Measurements from ENCODE around the gene APOL1. TPM values are rescaled to one million over a fixed set of nuclear protein-coding genes. Genes with fewer than 3 reads are reported as not detected.
"Not testable (repeated sequence)": the region's sequence is repeated elsewhere in the genome, so short reads cannot be mapped to it uniquely, and the experiment has no call there.

Gene APOL1
- total RNA-seq, 1 donor: 38.7 TPM

DNA sequence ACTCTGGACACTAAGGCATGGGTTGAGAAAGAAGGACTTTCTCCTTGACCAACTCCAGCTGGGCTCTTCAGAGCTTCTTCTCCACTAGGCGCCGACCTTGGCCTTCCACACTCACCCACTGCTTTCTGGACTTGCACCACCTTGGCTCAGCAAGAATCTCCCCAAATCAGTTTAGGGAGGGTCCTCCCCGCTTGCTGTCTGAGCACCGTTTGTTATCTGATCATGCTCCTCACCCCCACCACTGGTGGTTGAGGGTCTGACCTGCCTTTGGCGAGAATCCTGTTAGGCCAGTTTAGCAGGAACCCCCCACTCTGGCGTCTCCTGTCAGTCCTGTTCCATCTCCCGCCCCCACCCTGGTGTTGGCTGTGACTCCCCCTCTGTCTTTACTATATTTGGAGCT lies 24.0 kb upstream of the APOL1 start:
- Histone ChIP-seq H3K79me2 (ENCODE audit: insufficient read depth, low read length) (no peaks in the 10 kb centered on the region), H3K27ac (ENCODE audit: low read depth, low read length) (no peak overlapping the region), H3K4me2 (ENCODE audit: insufficient read depth, low read length) (no peak overlapping the region), H3K9me3 (ENCODE audit: low read depth, low read length) (no peaks in the 10 kb centered on the region), H3K4me1 (ENCODE audit: insufficient read depth, low read length) (no peaks in the 10 kb centered on the region), H2AFZ (ENCODE audit: low read length) (no peak overlapping the region), H3K36me3 (ENCODE audit: insufficient read depth, low read length) (peaks cover 50% of the 10 kb centered on the region), H3K4me3 (ENCODE audit: insufficient read depth, low read length) (no peak overlapping the region), H3K27me3 (ENCODE audit: insufficient read depth, low read length) (no peaks in the 10 kb centered on the region), H4K20me1 (ENCODE audit: insufficient read depth, low read length) (no peaks in the 10 kb centered on the region)
- TF ChIP-seq, protein P1, sequence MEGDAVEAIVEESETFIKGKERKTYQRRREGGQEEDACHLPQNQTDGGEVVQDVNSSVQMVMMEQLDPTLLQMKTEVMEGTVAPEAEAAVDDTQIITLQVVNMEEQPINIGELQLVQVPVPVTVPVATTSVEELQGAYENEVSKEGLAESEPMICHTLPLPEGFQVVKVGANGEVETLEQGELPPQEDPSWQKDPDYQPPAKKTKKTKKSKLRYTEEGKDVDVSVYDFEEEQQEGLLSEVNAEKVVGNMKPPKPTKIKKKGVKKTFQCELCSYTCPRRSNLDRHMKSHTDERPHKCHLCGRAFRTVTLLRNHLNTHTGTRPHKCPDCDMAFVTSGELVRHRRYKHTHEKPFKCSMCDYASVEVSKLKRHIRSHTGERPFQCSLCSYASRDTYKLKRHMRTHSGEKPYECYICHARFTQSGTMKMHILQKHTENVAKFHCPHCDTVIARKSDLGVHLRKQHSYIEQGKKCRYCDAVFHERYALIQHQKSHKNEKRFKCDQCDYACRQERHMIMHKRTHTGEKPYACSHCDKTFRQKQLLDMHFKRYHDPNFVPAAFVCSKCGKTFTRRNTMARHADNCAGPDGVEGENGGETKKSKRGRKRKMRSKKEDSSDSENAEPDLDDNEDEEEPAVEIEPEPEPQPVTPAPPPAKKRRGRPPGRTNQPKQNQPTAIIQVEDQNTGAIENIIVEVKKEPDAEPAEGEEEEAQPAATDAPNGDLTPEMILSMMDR (IDR thresholded peaks at IDR 0.05; ENCODE audit: extremely low read depth, low read depth, low read length): no peak
- no peak for DNase-seq (ENCODE audit: insufficient read length, low spot score, missing footprints)

DNA sequence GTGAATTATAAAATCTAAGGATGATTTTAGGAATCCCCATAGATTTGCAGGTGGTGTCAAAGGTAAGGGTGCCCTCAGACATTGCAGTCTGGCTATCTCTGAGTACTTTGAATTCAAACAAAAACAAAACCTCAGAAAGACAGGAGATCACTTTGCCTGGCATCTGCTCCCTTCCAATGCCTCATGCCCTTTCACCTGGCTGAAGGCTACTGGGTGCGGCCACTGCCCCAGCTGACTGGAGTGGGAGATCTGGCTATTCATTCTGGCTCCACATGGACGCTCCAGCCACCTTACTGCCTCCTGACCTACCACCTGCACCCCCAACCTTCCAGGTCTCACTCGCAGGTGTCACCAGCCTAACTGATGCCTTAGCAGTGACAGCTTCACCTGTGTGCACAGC lies 23.3 kb upstream of the APOL1 start:
- H3K79me2 ChIP-seq (ENCODE audit: insufficient read depth, low read length); H3K27me3 ChIP-seq (ENCODE audit: insufficient read depth, low read length); H3K27ac ChIP-seq (ENCODE audit: low read depth, low read length); H3K4me2 ChIP-seq (ENCODE audit: insufficient read depth, low read length); H3K9me3 ChIP-seq (ENCODE audit: low read depth, low read length); H4K20me1 ChIP-seq (ENCODE audit: insufficient read depth, low read length); DNase-seq (ENCODE audit: insufficient read length, low spot score, missing footprints); H3K4me1 ChIP-seq (ENCODE audit: insufficient read depth, low read length); H2AFZ ChIP-seq (ENCODE audit: low read length); H3K4me3 ChIP-seq (ENCODE audit: insufficient read depth, low read length): not testable (repeated sequence)
- peaks cover 50% of the 10 kb centered on the region for H3K36me3 ChIP-seq (ENCODE audit: insufficient read depth, low read length)

GRCh38 chr22:36231051-36231450 lies 21.9 kb upstream of the APOL1 start:
- not testable (repeated sequence) for H2AFZ ChIP-seq (ENCODE audit: low read length); H3K4me1 ChIP-seq (ENCODE audit: insufficient read depth, low read length); H3K4me2 ChIP-seq (ENCODE audit: insufficient read depth, low read length); H3K27ac ChIP-seq (ENCODE audit: low read depth, low read length); DNase-seq (ENCODE audit: insufficient read length, low spot score, missing footprints); H4K20me1 ChIP-seq (ENCODE audit: insufficient read depth, low read length); H3K27me3 ChIP-seq (ENCODE audit: insufficient read depth, low read length); H3K9me3 ChIP-seq (ENCODE audit: low read depth, low read length); H3K4me3 ChIP-seq (ENCODE audit: insufficient read depth, low read length)
- Histone ChIP-seq H3K36me3 (ENCODE audit: insufficient read depth, low read length) (peaks cover 56% of the 10 kb centered on the region), H3K79me2 (ENCODE audit: insufficient read depth, low read length) (peaks cover 11% of the 10 kb centered on the region)

- Histone ChIP-seq H3K27me3 (ENCODE audit: insufficient read depth, low read length) (no peaks in the 10 kb centered on the region), H3K36me3 (ENCODE audit: insufficient read depth, low read length) (peaks cover 56% of the 10 kb centered on the region), H3K9me3 (ENCODE audit: low read depth, low read length) (no peaks in the 10 kb centered on the region), H3K4me2 (ENCODE audit: insufficient read depth, low read length) (no peak overlapping the region), H3K27ac (ENCODE audit: low read depth, low read length) (no peak overlapping the region), H3K4me1 (ENCODE audit: insufficient read depth, low read length) (peaks cover 10% of the 10 kb centered on the region), H3K4me3 (ENCODE audit: insufficient read depth, low read length) (no peak overlapping the region), H3K79me2 (ENCODE audit: insufficient read depth, low read length) (peaks cover 30% of the 10 kb centered on the region), H2AFZ (ENCODE audit: low read length) (no peak overlapping the region), H4K20me1 (ENCODE audit: insufficient read depth, low read length) (peaks cover 18% of the 10 kb centered on the region)
- DNase-seq (ENCODE audit: insufficient read length, low spot score, missing footprints): no peak
- TF ChIP-seq, protein P1 (IDR thresholded peaks at IDR 0.05; ENCODE audit: extremely low read depth, low read depth, low read length): no peak
Measured at GRCh38 chr22:36232715-36233401, 20.1 kb upstream of the APOL1 start.

DNA sequence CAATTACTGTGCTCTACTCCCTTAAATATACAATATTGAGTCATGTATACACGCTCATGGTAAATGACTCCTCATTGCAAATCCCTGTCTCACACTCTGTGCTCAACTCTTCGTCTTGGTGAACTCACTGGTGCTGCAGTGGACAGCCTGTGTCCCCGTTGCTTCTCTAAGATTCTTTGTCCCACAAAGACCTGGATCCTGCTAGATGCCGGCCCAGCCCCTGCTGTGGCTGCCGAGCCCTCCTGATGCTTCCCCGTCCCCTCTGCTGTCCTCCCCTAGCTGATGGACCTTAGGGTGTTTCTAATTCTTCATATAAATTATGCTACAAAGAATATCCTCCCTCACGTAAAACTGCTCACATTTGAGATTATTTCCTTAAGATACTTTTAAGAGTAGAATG lies 19.1 kb upstream of the APOL1 start:
- Histone ChIP-seq H3K27ac (ENCODE audit: low read depth, low read length) (no peak overlapping the region), H3K4me3 (ENCODE audit: insufficient read depth, low read length) (no peak overlapping the region), H3K27me3 (ENCODE audit: insufficient read depth, low read length) (no peaks in the 10 kb centered on the region), H3K79me2 (ENCODE audit: insufficient read depth, low read length) (peaks cover 39% of the 10 kb centered on the region), H2AFZ (ENCODE audit: low read length) (no peak overlapping the region), H3K4me1 (ENCODE audit: insufficient read depth, low read length) (peaks cover 19% of the 10 kb centered on the region), H3K9me3 (ENCODE audit: low read depth, low read length) (no peaks in the 10 kb centered on the region), H4K20me1 (ENCODE audit: insufficient read depth, low read length) (peaks cover 18% of the 10 kb centered on the region), H3K36me3 (ENCODE audit: insufficient read depth, low read length) (peaks cover 48% of the 10 kb centered on the region), H3K4me2 (ENCODE audit: insufficient read depth, low read length) (no peak overlapping the region)
- DNase-seq (ENCODE audit: insufficient read length, low spot score, missing footprints): no peak
- TF ChIP-seq, protein P1 (IDR thresholded peaks at IDR 0.05; ENCODE audit: extremely low read depth, low read depth, low read length): no peak
